Activated naive CD4-positive, alpha-beta T cell treated with anti-CD3 and anti-CD28 coated beads for 36 hours (primary cell): Measurements from ENCODE around the gene OS9. TPM values are rescaled to one million over a fixed set of nuclear protein-coding genes. Genes with fewer than 3 reads are reported as not detected.
A peak's percentile ranks its signal among the peaks of the same experiment; 100 is the strongest.
"Not testable (repeated sequence)": the region's sequence is repeated elsewhere in the genome, so short reads cannot be mapped to it uniquely, and the experiment has no call there.

Experiments
- CTCF ChIA-PET: fragments of 350-600 bp; sonication (Branson Sonifier 250); formaldehyde crosslinking; loops from one replicate; lab custom pipeline; 2021; ENCODE audit warnings: antibody characterized with exemption; lab: Charles Lee
- DNase-seq: peaks from one replicate; pipeline ENCODE4 v3.0.0-alpha.2; 2020
- H3K27ac Mint-ChIP-seq: one replicate; pipeline ENCODE4 v1.8.0; 2021; ENCODE audit warnings: mild to moderate bottlenecking, mixed read lengths
- H3K27me3 Mint-ChIP-seq: one replicate; pipeline ENCODE4 v1.8.0; 2021; ENCODE audit warnings: low read depth, mixed read lengths
- H3K36me3 Mint-ChIP-seq: one replicate; pipeline ENCODE4 v1.8.0; 2021; ENCODE audit warnings: low read depth, mixed read lengths
- H3K4me1 Mint-ChIP-seq: one replicate; pipeline ENCODE4 v1.8.0; 2021; ENCODE audit warnings: low read depth, mixed read lengths
- H3K4me3 Mint-ChIP-seq: one replicate; pipeline ENCODE4 v1.8.0; 2021; ENCODE audit warnings: mild to moderate bottlenecking, moderate library complexity, mixed read lengths
- H3K9me3 Mint-ChIP-seq: one replicate; pipeline ENCODE4 v1.8.0; 2021; ENCODE audit warnings: mixed read lengths
- intact Hi-C: fragments of 100-400 bp; cut with micrococcal nuclease; formaldehyde crosslinking; loops from one replicate; pipeline ENCODE4 v1.15.1; 2023
- total RNA-seq, 2 experiments: library from RNA; stranded (reverse); gene quantifications; one replicate each; pipeline ENCODE4 v1.2.3, GENCODE V29; 2021

Gene OS9
- 10 to 100 TPM; 60.7 to 60.9 TPM for total RNA-seq

- no peak within 1 kb of the TSS for H3K27ac Mint-ChIP-seq
- CTCF ChIA-PET, result interaction anchor here (0.9 to 3.0 kb wide), 12 partner anchors 19 to 170 kb away, joined by 3 to 22 read pairs (median 5); partner anchors contain the start of gene TSPAN31
- intact Hi-C loops, result loop anchor here (1.0 to 5.0 kb wide), 12 partner anchors 47 to 1903 kb away; partner anchors contain the start of genes ATP23, B4GALNT1, CDK4 and DCTN2
- DNase-seq, result peak; percentile 99
- H3K9me3 Mint-ChIP-seq, result no peaks in the 10 kb centered on the region
- H3K27me3 Mint-ChIP-seq, result no peaks in the 10 kb centered on the region
- peaks cover 18% of the 10 kb centered on the region for H3K36me3 Mint-ChIP-seq
- H3K4me1 Mint-ChIP-seq, result peaks cover 3% of the 10 kb centered on the region
- no peak within 1 kb of the TSS for H3K4me3 Mint-ChIP-seq
Measured at GRCh38 chr12:57693659-57694458, at the start of gene OS9. Gene OS9, plus strand, starts transcription at chr12:57694132. Its CDS starts 30 bp downstream, at chr12:57694162.

GRCh38 chr12:57645990-57646658 lies 47.8 kb upstream of the OS9 start:
- H3K4me3 Mint-ChIP-seq, intact Hi-C loops, H3K27ac Mint-ChIP-seq, H3K9me3 Mint-ChIP-seq, H3K4me1 Mint-ChIP-seq, H3K36me3 Mint-ChIP-seq, H3K27me3 Mint-ChIP-seq: not testable (repeated sequence)
- peak; percentile 39 for DNase-seq
- CTCF ChIA-PET, result interaction anchor here (0.7 to 1.5 kb wide), 2 partner anchors 13 to 71 kb away, joined by 4 to 7 read pairs; partner anchors contain the start of gene B4GALNT1

- H3K4me1 Mint-ChIP-seq, CTCF ChIA-PET, intact Hi-C loops, H3K36me3 Mint-ChIP-seq, H3K9me3 Mint-ChIP-seq, H3K4me3 Mint-ChIP-seq, H3K27me3 Mint-ChIP-seq, H3K27ac Mint-ChIP-seq, DNase-seq: not testable (repeated sequence)
Measured at GRCh38 chr12:57646659-57647049, 47.3 kb upstream of the OS9 start.

GRCh38 chr12:57654042-57654441 lies 39.9 kb upstream of the OS9 start:
- Mint-ChIP-seq H3K27ac (no peak overlapping the region), H3K36me3 (peaks cover 2% of the 10 kb centered on the region), H3K4me3 (no peak overlapping the region), H3K4me1 (no peaks in the 10 kb centered on the region), H3K27me3 (no peaks in the 10 kb centered on the region), H3K9me3 (peaks cover 6% of the 10 kb centered on the region)
- intact Hi-C loops, result no loop called here
- CTCF ChIA-PET, result interaction anchor here (0.7 to 1.0 kb wide), 3 partner anchors 21 to 85 kb away, joined by 3 to 4 read pairs (median 3); partner anchors contain the start of gene B4GALNT1
- DNase-seq, result no peak

GRCh38 chr12:57655541-57656240 lies 38.2 kb upstream of the OS9 start:
- intact Hi-C loops, result no loop called here
- Mint-ChIP-seq H3K27me3 (peaks cover 2% of the 10 kb centered on the region), H3K9me3 (peaks cover 6% of the 10 kb centered on the region), H3K4me3 (no peak overlapping the region), H3K27ac (no peak overlapping the region), H3K36me3 (peaks cover 1% of the 10 kb centered on the region), H3K4me1 (no peaks in the 10 kb centered on the region)
- no peak for DNase-seq
- CTCF ChIA-PET, result interaction anchor here (0.6 to 3.0 kb wide), 5 partner anchors 15 to 75 kb away, joined by 3 to 12 read pairs (median 4); partner anchors contain the start of gene B4GALNT1

- CTCF ChIA-PET, result interaction anchor here (0.6 to 3.0 kb wide), 3 partner anchors 15 to 71 kb away, joined by 3 to 12 read pairs (median 5); partner anchors contain the start of gene B4GALNT1
- intact Hi-C loops, H3K4me3 Mint-ChIP-seq, H3K36me3 Mint-ChIP-seq, H3K27me3 Mint-ChIP-seq, DNase-seq, H3K4me1 Mint-ChIP-seq, H3K27ac Mint-ChIP-seq: not testable (repeated sequence)
- peaks cover 11% of the 10 kb centered on the region for H3K9me3 Mint-ChIP-seq
Measured at GRCh38 chr12:57656408-57656807, 37.5 kb upstream of the OS9 start.

GRCh38 chr12:57657744-57658143 lies 36.2 kb upstream of the OS9 start:
- CTCF ChIA-PET, result interaction anchor here (3.0 kb wide), 1 partner anchor 24 kb away, joined by 12 read pairs; the partner anchor contains the start of gene B4GALNT1
- intact Hi-C loops, result no loop called here
- peaks cover 1% of the 10 kb centered on the region for H3K36me3 Mint-ChIP-seq

GRCh38 chr12:57658890-57659289 lies 35.0 kb upstream of the OS9 start:
- H3K4me1 Mint-ChIP-seq, result no peaks in the 10 kb centered on the region
- no peak overlapping the region for H3K4me3 Mint-ChIP-seq
- H3K9me3 Mint-ChIP-seq, result peaks cover 11% of the 10 kb centered on the region
- no peak for DNase-seq
- peaks cover 1% of the 10 kb centered on the region for H3K36me3 Mint-ChIP-seq
- peaks cover 2% of the 10 kb centered on the region for H3K27me3 Mint-ChIP-seq
- CTCF ChIA-PET, result no interaction called here
- no peak overlapping the region for H3K27ac Mint-ChIP-seq
- intact Hi-C loops, result no loop called here

More at GRCh38 chr12:57657744-57658143, 36.2 kb upstream of the OS9 start:
- H3K4me1 Mint-ChIP-seq, result no peaks in the 10 kb centered on the region
- peaks cover 13% of the 10 kb centered on the region for H3K9me3 Mint-ChIP-seq
- peaks cover 2% of the 10 kb centered on the region for H3K27me3 Mint-ChIP-seq
- H3K27ac Mint-ChIP-seq, result no peak overlapping the region
- no peak overlapping the region for H3K4me3 Mint-ChIP-seq
- DNase-seq, result no peak

- Mint-ChIP-seq H3K4me3 (no peak overlapping the region), H3K27ac (no peak overlapping the region), H3K4me1 (no peaks in the 10 kb centered on the region), H3K9me3 (peaks cover 7% of the 10 kb centered on the region), H3K27me3 (peaks cover 2% of the 10 kb centered on the region), H3K36me3 (no peaks in the 10 kb centered on the region)
- CTCF ChIA-PET, result interaction anchor here (2.4 kb wide), 1 partner anchor 28 kb away, joined by 7 read pairs; the partner anchor contains the start of gene B4GALNT1
- intact Hi-C loops, result no loop called here
- no peak for DNase-seq
Measured at GRCh38 chr12:57661376-57661775, 32.6 kb upstream of the OS9 start.

GRCh38 chr12:57665066-57665820 lies 28.7 kb upstream of the OS9 start:
- H3K36me3 Mint-ChIP-seq, CTCF ChIA-PET, intact Hi-C loops, H3K4me1 Mint-ChIP-seq, H3K27me3 Mint-ChIP-seq, H3K9me3 Mint-ChIP-seq, H3K4me3 Mint-ChIP-seq, H3K27ac Mint-ChIP-seq, DNase-seq: not testable (repeated sequence)

- Mint-ChIP-seq H3K27ac (no peak overlapping the region), H3K27me3 (peaks cover 2% of the 10 kb centered on the region), H3K4me1 (no peaks in the 10 kb centered on the region), H3K4me3 (no peak overlapping the region), H3K9me3 (no peaks in the 10 kb centered on the region), H3K36me3 (no peaks in the 10 kb centered on the region)
- CTCF ChIA-PET, result no interaction called here
- intact Hi-C loops, result no loop called here
- DNase-seq, result no peak
Measured at GRCh38 chr12:57666897-57667296, 27.0 kb upstream of the OS9 start.
